Measurements from ENCODE around the gene C12orf42. TPM values are rescaled to one million over a fixed set of nuclear protein-coding genes. Genes with fewer than 3 reads are reported as not detected.

Gene C12orf42
- total and polyA plus RNA-seq, 2 donors = 0.94 to 1.6 TPM

DNA sequence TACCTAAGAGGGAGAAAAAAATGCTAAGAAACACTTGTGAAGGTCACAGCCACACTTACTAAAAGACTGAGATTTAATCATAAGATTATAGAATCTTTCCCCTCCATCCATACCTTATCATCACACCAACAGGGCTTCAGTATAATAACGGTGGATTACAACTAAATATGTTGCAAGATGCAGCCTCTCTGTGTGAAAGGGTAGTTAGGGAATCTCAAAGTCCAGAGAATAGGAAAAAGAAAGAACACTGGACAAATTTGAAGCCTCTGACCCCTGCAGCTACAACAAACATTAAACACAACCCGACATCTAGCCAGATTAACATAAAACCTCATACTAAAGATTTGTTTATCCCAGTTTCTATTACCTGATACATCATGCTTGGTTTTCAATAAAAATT lies 181.0 kb downstream of the C12orf42 start:
- H3K27me3 ChIP-seq (ENCODE audit: control insufficient read depth in 2 of 2, insufficient read depth in 1 of 2, low read length in 1 of 2) = no peaks in the 10 kb centered on the region
- H3K27ac ChIP-seq (ENCODE audit: low read depth in 1 of 2, low read length in 1 of 2) = no peak overlapping the region
- H3K36me3 ChIP-seq (ENCODE audit: control insufficient read depth in 2 of 2, insufficient read depth in 2 of 2, low read length in 1 of 2) = no peaks in the 10 kb centered on the region
- no peaks in the 10 kb centered on the region for H3K4me1 ChIP-seq (ENCODE audit: control insufficient read depth in 2 of 2, insufficient read depth in 2 of 2, low read length in 2 of 2)
- no peak for DNase-seq (ENCODE audit: low read depth in 6 of 9, low spot score in 9 of 9)
- no peak overlapping the region for H3K4me3 ChIP-seq (ENCODE audit: low read length in 2 of 2)
- WGBS = 98% methylated on average over 2 of the region's 2 CpGs
- no peaks in the 10 kb centered on the region for H3K9me3 ChIP-seq (ENCODE audit: control insufficient read depth in 2 of 2, insufficient read depth in 1 of 2, low read length in 1 of 2)

DNA sequence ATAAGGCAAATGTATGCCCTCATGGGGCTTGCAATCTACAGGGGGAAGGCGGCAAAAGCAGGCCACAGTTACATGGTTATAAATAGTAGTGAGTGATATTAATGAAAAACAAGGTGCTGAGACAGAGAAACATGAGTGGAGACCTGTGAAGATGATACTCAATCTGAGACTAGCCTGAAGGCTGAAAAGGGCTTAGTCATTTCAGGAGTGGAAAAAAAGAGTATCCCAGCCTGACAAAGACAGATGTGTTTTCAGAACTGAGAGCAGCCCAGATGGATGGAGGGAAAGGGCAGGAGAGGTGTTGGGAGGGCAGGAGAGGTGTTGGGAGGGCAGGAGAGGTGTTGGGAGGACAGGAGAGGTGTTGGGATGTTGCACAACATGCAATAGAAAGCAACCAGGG lies 181.9 kb downstream of the C12orf42 start:
- H3K27me3 ChIP-seq (ENCODE audit: control insufficient read depth in 2 of 2, insufficient read depth in 1 of 2, low read length in 1 of 2) = no peaks in the 10 kb centered on the region
- no peaks in the 10 kb centered on the region for H3K36me3 ChIP-seq (ENCODE audit: control insufficient read depth in 2 of 2, insufficient read depth in 2 of 2, low read length in 1 of 2)
- H3K4me1 ChIP-seq (ENCODE audit: control insufficient read depth in 2 of 2, insufficient read depth in 2 of 2, low read length in 2 of 2) = no peaks in the 10 kb centered on the region
- H3K27ac ChIP-seq (ENCODE audit: low read depth in 1 of 2, low read length in 1 of 2) = no peak overlapping the region
- H3K4me3 ChIP-seq (ENCODE audit: low read length in 2 of 2) = no peak overlapping the region
- WGBS = 97% methylated on average over 1 of the region's 1 CpG
- no peak for DNase-seq (ENCODE audit: low read depth in 6 of 9, low spot score in 9 of 9)
- H3K9me3 ChIP-seq (ENCODE audit: control insufficient read depth in 2 of 2, insufficient read depth in 1 of 2, low read length in 1 of 2) = no peaks in the 10 kb centered on the region

DNA sequence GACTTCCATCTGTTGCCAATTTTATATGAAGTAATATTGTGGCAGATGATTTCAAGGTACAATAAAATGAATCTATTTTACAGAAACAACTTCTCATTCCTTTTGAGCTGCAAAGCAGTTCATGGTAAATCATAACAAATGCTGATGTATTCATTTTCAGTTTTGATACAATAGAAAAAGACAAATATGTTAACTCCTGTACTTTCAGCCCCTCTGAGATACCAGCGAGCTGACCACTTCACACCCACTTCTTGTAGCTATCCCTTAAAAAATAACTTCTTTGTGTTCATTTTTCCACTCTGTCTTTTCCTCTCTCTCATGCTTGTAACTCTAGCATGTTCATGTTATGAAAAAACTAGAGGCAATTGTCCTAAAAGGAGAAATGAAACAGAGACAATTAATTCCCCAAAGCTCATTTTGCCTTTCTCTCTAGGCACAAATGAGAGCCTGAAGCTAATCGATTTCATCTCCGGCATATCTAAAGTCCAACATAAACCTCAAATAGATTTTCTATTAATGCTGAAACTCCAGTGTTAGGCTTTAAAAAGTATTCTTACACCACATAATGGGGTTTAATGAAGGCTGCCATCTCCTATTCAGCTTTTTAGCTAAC lies 182.9 kb downstream of the C12orf42 start:
- Histone ChIP-seq H3K36me3 (ENCODE audit: control insufficient read depth in 2 of 2, insufficient read depth in 2 of 2, low read length in 1 of 2) (no peaks in the 10 kb centered on the region), H3K27ac (ENCODE audit: low read depth in 1 of 2, low read length in 1 of 2) (no peak overlapping the region), H3K9me3 (ENCODE audit: control insufficient read depth in 2 of 2, insufficient read depth in 1 of 2, low read length in 1 of 2) (no peaks in the 10 kb centered on the region), H3K4me3 (ENCODE audit: low read length in 2 of 2) (no peak overlapping the region), H3K4me1 (ENCODE audit: control insufficient read depth in 2 of 2, insufficient read depth in 2 of 2, low read length in 2 of 2) (no peaks in the 10 kb centered on the region), H3K27me3 (ENCODE audit: control insufficient read depth in 2 of 2, insufficient read depth in 1 of 2, low read length in 1 of 2) (no peaks in the 10 kb centered on the region)
- WGBS = 97% methylated on average over 3 of the region's 3 CpGs
- DNase-seq (ENCODE audit: low read depth in 6 of 9, low spot score in 9 of 9) = no peak

DNA sequence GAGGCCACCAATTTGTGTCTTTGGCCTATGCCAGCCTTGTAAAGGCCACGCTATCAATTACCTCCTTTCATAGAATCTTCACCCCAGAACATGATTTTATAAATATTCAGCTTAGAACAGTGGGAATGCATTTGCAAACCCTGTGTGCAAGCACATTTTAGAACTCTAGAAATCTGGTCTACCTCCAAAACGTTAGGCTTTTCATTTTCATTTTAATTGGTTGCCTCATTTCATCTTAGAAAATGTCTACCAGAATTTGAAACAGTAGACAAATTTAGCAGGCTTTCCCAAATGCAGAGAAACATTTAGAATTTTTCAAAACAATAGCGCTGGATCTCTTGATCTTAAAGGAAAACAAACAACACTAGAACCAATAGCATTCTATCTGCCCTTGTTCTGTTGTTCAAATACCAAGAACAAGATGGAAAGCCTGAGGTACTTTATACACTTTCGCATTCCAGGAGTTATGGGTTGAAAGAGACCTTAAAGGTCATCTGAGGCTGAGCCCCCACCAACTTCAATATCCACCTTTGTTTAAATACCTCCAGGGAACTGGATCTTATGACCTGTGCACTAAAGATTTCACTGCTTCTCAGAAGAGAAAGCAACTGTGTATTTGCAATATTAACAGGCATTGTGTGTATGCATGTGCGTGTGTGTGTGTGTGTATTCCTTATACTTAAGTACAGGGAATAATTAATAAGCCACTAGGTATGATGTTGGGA lies 185.1 kb downstream of the C12orf42 start:
- Histone ChIP-seq H3K4me3 (ENCODE audit: low read length in 2 of 2) (no peak overlapping the region), H3K9me3 (ENCODE audit: control insufficient read depth in 2 of 2, insufficient read depth in 1 of 2, low read length in 1 of 2) (no peaks in the 10 kb centered on the region), H3K27ac (ENCODE audit: low read depth in 1 of 2, low read length in 1 of 2) (no peak overlapping the region), H3K27me3 (ENCODE audit: control insufficient read depth in 2 of 2, insufficient read depth in 1 of 2, low read length in 1 of 2) (no peaks in the 10 kb centered on the region), H3K4me1 (ENCODE audit: control insufficient read depth in 2 of 2, insufficient read depth in 2 of 2, low read length in 2 of 2) (no peaks in the 10 kb centered on the region), H3K36me3 (ENCODE audit: control insufficient read depth in 2 of 2, insufficient read depth in 2 of 2, low read length in 1 of 2) (no peaks in the 10 kb centered on the region)
- WGBS = 92% methylated on average over 5 of the region's 5 CpGs
- no peak for DNase-seq (ENCODE audit: low read depth in 6 of 9, low spot score in 9 of 9)

- no peaks in the 10 kb centered on the region for H3K9me3 ChIP-seq (ENCODE audit: control insufficient read depth in 2 of 2, insufficient read depth in 1 of 2, low read length in 1 of 2)
- H3K27me3 ChIP-seq (ENCODE audit: control insufficient read depth in 2 of 2, insufficient read depth in 1 of 2, low read length in 1 of 2) = no peaks in the 10 kb centered on the region
- H3K4me1 ChIP-seq (ENCODE audit: control insufficient read depth in 2 of 2, insufficient read depth in 2 of 2, low read length in 2 of 2) = no peaks in the 10 kb centered on the region
- no peak overlapping the region for H3K4me3 ChIP-seq (ENCODE audit: low read length in 2 of 2)
- H3K36me3 ChIP-seq (ENCODE audit: control insufficient read depth in 2 of 2, insufficient read depth in 2 of 2, low read length in 1 of 2) = no peaks in the 10 kb centered on the region
- WGBS = 93% methylated on average over 1 of the region's 1 CpG
- no peak for DNase-seq (ENCODE audit: low read depth in 6 of 9, low spot score in 9 of 9)
- H3K27ac ChIP-seq (ENCODE audit: low read depth in 1 of 2, low read length in 1 of 2) = no peak overlapping the region
These were observed 187.4 kb downstream of the C12orf42 start for GRCh38 chr12:103308396-103308795.

DNA sequence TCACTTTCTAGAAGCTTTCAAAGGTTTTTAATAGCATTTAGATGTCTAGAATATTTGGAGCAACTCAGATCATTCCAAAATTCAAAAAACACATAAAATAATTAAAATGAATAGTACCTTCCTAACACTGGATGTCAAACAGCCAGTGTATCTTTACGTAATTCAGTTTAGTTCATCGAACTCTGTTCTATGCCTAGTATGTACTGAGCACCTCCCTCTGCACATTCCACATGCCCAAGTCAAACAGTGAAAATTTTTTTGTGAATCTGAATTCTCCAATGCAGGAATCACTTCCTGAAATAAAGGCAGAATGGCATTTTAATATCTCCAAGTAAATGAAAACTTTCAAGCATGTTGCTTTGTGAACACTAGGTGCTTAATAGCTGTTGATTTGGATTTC lies 192.3 kb downstream of the C12orf42 start:
- no peaks in the 10 kb centered on the region for H3K36me3 ChIP-seq (ENCODE audit: control insufficient read depth in 2 of 2, insufficient read depth in 2 of 2, low read length in 1 of 2)
- peaks cover 0 to 2% of the 10 kb centered on the region in 2 donors for H3K9me3 ChIP-seq (ENCODE audit: control insufficient read depth in 2 of 2, insufficient read depth in 1 of 2, low read length in 1 of 2)
- H3K4me1 ChIP-seq (ENCODE audit: control insufficient read depth in 2 of 2, insufficient read depth in 2 of 2, low read length in 2 of 2) = no peaks in the 10 kb centered on the region
- H3K27me3 ChIP-seq (ENCODE audit: control insufficient read depth in 2 of 2, insufficient read depth in 1 of 2, low read length in 1 of 2) = peaks cover 11 to 18% of the 10 kb centered on the region in 2 donors
- WGBS = 98% methylated on average over 2 of the region's 2 CpGs
- no peak for DNase-seq (ENCODE audit: low read depth in 6 of 9, low spot score in 9 of 9)
- no peak overlapping the region for H3K4me3 ChIP-seq (ENCODE audit: low read length in 2 of 2)
- no peak overlapping the region for H3K27ac ChIP-seq (ENCODE audit: low read depth in 1 of 2, low read length in 1 of 2)

- Histone ChIP-seq H3K4me3 (ENCODE audit: low read length in 2 of 2) (no peak overlapping the region), H3K4me1 (ENCODE audit: control insufficient read depth in 2 of 2, insufficient read depth in 2 of 2, low read length in 2 of 2) (no peaks in the 10 kb centered on the region), H3K27me3 (ENCODE audit: control insufficient read depth in 2 of 2, insufficient read depth in 1 of 2, low read length in 1 of 2) (peaks cover 11 to 18% of the 10 kb centered on the region in 2 donors), H3K27ac (ENCODE audit: low read depth in 1 of 2, low read length in 1 of 2) (no peak overlapping the region), H3K36me3 (ENCODE audit: control insufficient read depth in 2 of 2, insufficient read depth in 2 of 2, low read length in 1 of 2) (no peaks in the 10 kb centered on the region), H3K9me3 (ENCODE audit: control insufficient read depth in 2 of 2, insufficient read depth in 1 of 2, low read length in 1 of 2) (peaks cover 0 to 2% of the 10 kb centered on the region in 2 donors)
- WGBS = 15% methylated on average over 43 of the region's 43 CpGs
- no peak for DNase-seq (ENCODE audit: low read depth in 6 of 9, low spot score in 9 of 9)
These were observed 193.9 kb downstream of the C12orf42 start for GRCh38 chr12:103301642-103302591.

- H3K9me3 ChIP-seq (ENCODE audit: control insufficient read depth in 2 of 2, insufficient read depth in 1 of 2, low read length in 1 of 2) = no peaks in the 10 kb centered on the region
- no peaks in the 10 kb centered on the region for H3K36me3 ChIP-seq (ENCODE audit: control insufficient read depth in 2 of 2, insufficient read depth in 2 of 2, low read length in 1 of 2)
- H3K4me1 ChIP-seq (ENCODE audit: control insufficient read depth in 2 of 2, insufficient read depth in 2 of 2, low read length in 2 of 2) = no peaks in the 10 kb centered on the region
- no peaks in the 10 kb centered on the region for H3K27me3 ChIP-seq (ENCODE audit: control insufficient read depth in 2 of 2, insufficient read depth in 1 of 2, low read length in 1 of 2)
- DNase-seq (ENCODE audit: low read depth in 6 of 9, low spot score in 9 of 9) = no peak
- H3K4me3 ChIP-seq (ENCODE audit: low read length in 2 of 2) = no peak overlapping the region
- 80% methylated on average over 3 of the region's 3 CpGs for WGBS
- no peak overlapping the region for H3K27ac ChIP-seq (ENCODE audit: low read depth in 1 of 2, low read length in 1 of 2)
These were observed 207.8 kb downstream of the C12orf42 start for GRCh38 chr12:103288016-103288415.

DNA sequence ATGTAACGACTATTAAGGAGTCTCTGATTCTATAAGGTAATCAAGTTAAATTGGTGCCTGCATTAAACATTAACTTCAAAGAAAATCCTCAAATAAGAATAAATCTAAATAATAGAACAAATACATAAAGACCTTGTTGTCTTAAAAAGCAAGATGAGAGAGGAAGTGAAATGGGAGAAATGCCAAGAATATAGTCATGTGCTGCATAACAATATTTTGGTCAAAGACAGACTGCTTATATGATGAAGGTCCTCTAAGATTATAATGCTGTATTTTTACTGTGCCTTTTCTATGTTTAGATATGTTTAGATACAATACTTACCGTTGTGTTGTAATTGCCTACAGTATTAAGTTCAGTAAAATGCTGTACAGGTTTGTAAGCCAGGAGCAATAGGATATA lies 213.6 kb downstream of the C12orf42 start:
- H3K27ac ChIP-seq (ENCODE audit: low read depth in 1 of 2, low read length in 1 of 2) = no peak overlapping the region
- no peaks in the 10 kb centered on the region for H3K27me3 ChIP-seq (ENCODE audit: control insufficient read depth in 2 of 2, insufficient read depth in 1 of 2, low read length in 1 of 2)
- no peak overlapping the region for H3K4me3 ChIP-seq (ENCODE audit: low read length in 2 of 2)
- 92% methylated on average over 2 of the region's 2 CpGs for WGBS
- H3K36me3 ChIP-seq (ENCODE audit: control insufficient read depth in 2 of 2, insufficient read depth in 2 of 2, low read length in 1 of 2) = no peaks in the 10 kb centered on the region
- no peaks in the 10 kb centered on the region for H3K4me1 ChIP-seq (ENCODE audit: control insufficient read depth in 2 of 2, insufficient read depth in 2 of 2, low read length in 2 of 2)
- H3K9me3 ChIP-seq (ENCODE audit: control insufficient read depth in 2 of 2, insufficient read depth in 1 of 2, low read length in 1 of 2) = no peaks in the 10 kb centered on the region
- no peak for DNase-seq (ENCODE audit: low read depth in 6 of 9, low spot score in 9 of 9)
